SU-DHL-6 (cell line): Measurements from ENCODE around the gene MGAM2.

Source experiments
- CTCF ChIP-seq: fragments of 200-600 bp; sonication (generic); IDR thresholded peaks from one replicate; pipeline ENCODE4 v1.5.1; 2017; ENCODE audit warnings: antibody characterized with exemption, mild to moderate bottlenecking, low read length, moderate library complexity; ENCODE audit not compliant: insufficient read depth, poor library complexity, severe bottlenecking
- EZH2phosphoT487 ChIP-seq: fragments of 200-600 bp; sonication (generic), shearing (Covaris generic); conservative IDR thresholded peaks from 2 replicates; pipeline ENCODE4 v1.6.1; 2018; ENCODE audit warnings: mild to moderate bottlenecking, antibody characterized with exemption, low read length, moderate library complexity, mixed read lengths

GRCh38 chr7:142180426-142180825 lies 68.9 kb downstream of the MGAM2 start:
- no peak for TF ChIP-seq CTCF
- no peak for TF ChIP-seq EZH2phosphoT487
